GM12878 (cell line): ENCODE results near the gene TTC9C. TPM values are rescaled to one million over a fixed set of nuclear protein-coding genes. Genes with fewer than 3 reads are reported as not detected.
A peak's percentile ranks its signal among the peaks of the same experiment; 100 is the strongest.

Source experiments
- BCL11A ChIP-seq: IDR thresholded peaks from 2 replicates; pipeline ENCODE4 v1.6.1; 2011; ENCODE audit warnings: low read depth, low read length
- BRCA1 ChIP-seq: IDR thresholded peaks from 2 replicates; pipeline ENCODE4 v1.6.1; 2011; ENCODE audit warnings: low read depth, low read length, improper control_type of control experiment
- CEBPB ChIP-seq, 2 experiments: fragments of 150-350 bp in 1 of 2; IDR thresholded peaks; 2 replicates each; pipeline ENCODE4 v1.6.1; 2012 to 2014; ENCODE audit warnings: low read depth in 2 of 2, low read length in 2 of 2, borderline replicate concordance in 1 of 2, inconsistent platforms in 1 of 2
- CHD4 ChIP-seq: fragments of 200-600 bp; sonication (generic); IDR thresholded peaks from 2 replicates; pipeline ENCODE4 v1.6.1; 2016; ENCODE audit warnings: mild to moderate bottlenecking
- NFXL1 ChIP-seq: fragments of 450-650 bp; IDR thresholded peaks from 2 replicates; pipeline ENCODE4 v1.6.1; 2017; ENCODE audit warnings: antibody characterized with exemption, mild to moderate bottlenecking, borderline replicate concordance
- NR2F1 ChIP-seq: fragments of 450-650 bp; conservative IDR thresholded peaks from 2 replicates; pipeline ENCODE4 v1.6.1; 2017; ENCODE audit warnings: mild to moderate bottlenecking
- POLR2A ChIP-seq: IDR thresholded peaks from 2 replicates; pipeline ENCODE4 v1.6.1; 2011; ENCODE audit warnings: low read depth, mild to moderate bottlenecking, low read length
- RAD21 ChIP-seq: IDR thresholded peaks from 2 replicates; pipeline ENCODE4 v1.6.1; 2011; ENCODE audit warnings: mild to moderate bottlenecking, low read depth, low read length, moderate library complexity; ENCODE audit not compliant: insufficient read depth
- RAD51 ChIP-seq: fragments of 450-650 bp; IDR thresholded peaks from 2 replicates; pipeline ENCODE4 v1.6.1; 2016; ENCODE audit warnings: moderate library complexity, mild to moderate bottlenecking, inconsistent platforms
- RFX5 ChIP-seq: IDR thresholded peaks from 2 replicates; pipeline ENCODE4 v1.6.1; 2011; ENCODE audit warnings: low read depth, low read length, improper control_type of control experiment
- SMARCA5 ChIP-seq: fragments of 450-650 bp; IDR thresholded peaks from 2 replicates; pipeline ENCODE4 v1.6.1; 2017; ENCODE audit warnings: mild to moderate bottlenecking
- YY1 ChIP-seq: IDR thresholded peaks from 2 replicates; pipeline ENCODE4 v1.6.1; 2011; ENCODE audit warnings: low read depth, mild to moderate bottlenecking, low read length
- polyA plus RNA-seq, 11 experiments: library from polyadenylated mRNA; depleted of rRNA in 4 of 11; unstranded in 6 of 11; stranded (reverse) in 5 of 11; fragments of >200 nt; fragmentation: Nextera tagmentation in 4 of 11; fragmentation: Illumina TruSeq in 1 of 11; extraction: Ambion mirVana in 4 of 11; extraction: Trizol in 1 of 11; gene quantifications; 1 replicate in 1 of 11; 2 replicates in 10 of 11; pipeline versions ENCODE4 v1.2.1 to v1.2.3, GENCODE V29; 2011 to 2016; ENCODE audit warnings: inconsistent platforms in 2 of 11, missing spikeins in 2 of 11, low read depth in 1 of 11
- total RNA-seq, 4 experiments: library from RNA; depleted of rRNA in 3 of 4; stranded (reverse); fragments of >200 nt in 3 of 4; fragmentation: Illumina TruSeq in 1 of 4; extraction: Trizol in 1 of 4; gene quantifications; 2 replicates each; pipeline versions ENCODE4 v1.2.1 to v1.2.3, GENCODE V29; 2013 to 2021
- TF ChIP-seq, protein P1 (sequence below): fragments of 450-650 bp; IDR thresholded peaks from 2 replicates; pipeline ENCODE4 v1.6.1; 2017; ENCODE audit warnings: mild to moderate bottlenecking, moderate library complexity
- TF ChIP-seq, protein P2 (sequence below): IDR thresholded peaks from 2 replicates; pipeline ENCODE4 v1.6.1; 2012; ENCODE audit warnings: low read depth, low read length, improper control_type of control experiment
- TF ChIP-seq, protein P3 (sequence below): IDR thresholded peaks from 2 replicates; pipeline ENCODE4 v1.6.1; 2012; ENCODE audit warnings: low read length, inconsistent platforms
- TF ChIP-seq, protein P4 (sequence below): fragments of 450-650 bp; IDR thresholded peaks from 2 replicates; pipeline ENCODE4 v1.6.1; 2017; ENCODE audit warnings: low read depth, mild to moderate bottlenecking, moderate library complexity
- TF ChIP-seq, protein P5 (sequence below): IDR thresholded peaks from 2 replicates; pipeline ENCODE4 v1.6.1; 2011; ENCODE audit warnings: low read depth, low read length, improper control_type of control experiment, borderline replicate concordance

Gene TTC9C
- total and polyA plus RNA-seq, 10 of the 15 experiments (the other 5 are each of a cell fraction or from before 2014, with no cell fraction given), result 42.0 to 72.3 (median 50.4) TPM

DNA sequence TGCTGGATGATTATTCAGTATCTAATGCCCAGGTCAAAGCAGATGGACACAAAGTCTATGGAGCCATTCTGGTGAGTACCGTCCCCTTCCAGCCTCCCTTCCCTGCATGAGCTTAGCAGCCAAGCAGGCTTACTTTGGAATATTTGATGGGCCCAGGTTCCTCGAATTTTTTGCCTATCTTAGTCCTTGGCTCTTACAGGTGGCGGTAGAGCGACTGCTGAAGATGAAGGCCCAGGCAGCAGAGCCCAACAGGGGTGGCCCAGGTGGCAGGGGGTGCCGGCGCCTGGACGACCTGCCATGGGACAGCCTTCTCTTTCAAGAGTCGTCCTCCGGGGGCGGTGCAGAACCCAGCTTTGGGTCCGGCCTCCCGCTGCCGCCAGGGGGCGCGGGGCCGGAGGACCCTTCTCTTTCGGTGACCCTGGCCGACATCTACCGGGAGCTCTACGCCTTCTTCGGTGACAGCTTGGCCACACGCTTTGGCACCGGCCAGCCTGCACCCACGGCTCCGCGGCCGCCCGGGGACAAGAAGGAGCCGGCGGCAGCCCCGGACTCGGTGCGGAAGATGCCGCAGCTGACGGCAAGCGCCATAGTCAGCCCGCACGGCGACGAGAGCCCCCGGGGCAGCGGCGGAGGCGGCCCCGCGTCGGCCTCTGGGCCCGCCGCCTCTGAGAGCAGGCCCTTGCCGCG is 58.2 kb downstream of the TTC9C start (continued):
- TF ChIP-seq, protein P1, sequence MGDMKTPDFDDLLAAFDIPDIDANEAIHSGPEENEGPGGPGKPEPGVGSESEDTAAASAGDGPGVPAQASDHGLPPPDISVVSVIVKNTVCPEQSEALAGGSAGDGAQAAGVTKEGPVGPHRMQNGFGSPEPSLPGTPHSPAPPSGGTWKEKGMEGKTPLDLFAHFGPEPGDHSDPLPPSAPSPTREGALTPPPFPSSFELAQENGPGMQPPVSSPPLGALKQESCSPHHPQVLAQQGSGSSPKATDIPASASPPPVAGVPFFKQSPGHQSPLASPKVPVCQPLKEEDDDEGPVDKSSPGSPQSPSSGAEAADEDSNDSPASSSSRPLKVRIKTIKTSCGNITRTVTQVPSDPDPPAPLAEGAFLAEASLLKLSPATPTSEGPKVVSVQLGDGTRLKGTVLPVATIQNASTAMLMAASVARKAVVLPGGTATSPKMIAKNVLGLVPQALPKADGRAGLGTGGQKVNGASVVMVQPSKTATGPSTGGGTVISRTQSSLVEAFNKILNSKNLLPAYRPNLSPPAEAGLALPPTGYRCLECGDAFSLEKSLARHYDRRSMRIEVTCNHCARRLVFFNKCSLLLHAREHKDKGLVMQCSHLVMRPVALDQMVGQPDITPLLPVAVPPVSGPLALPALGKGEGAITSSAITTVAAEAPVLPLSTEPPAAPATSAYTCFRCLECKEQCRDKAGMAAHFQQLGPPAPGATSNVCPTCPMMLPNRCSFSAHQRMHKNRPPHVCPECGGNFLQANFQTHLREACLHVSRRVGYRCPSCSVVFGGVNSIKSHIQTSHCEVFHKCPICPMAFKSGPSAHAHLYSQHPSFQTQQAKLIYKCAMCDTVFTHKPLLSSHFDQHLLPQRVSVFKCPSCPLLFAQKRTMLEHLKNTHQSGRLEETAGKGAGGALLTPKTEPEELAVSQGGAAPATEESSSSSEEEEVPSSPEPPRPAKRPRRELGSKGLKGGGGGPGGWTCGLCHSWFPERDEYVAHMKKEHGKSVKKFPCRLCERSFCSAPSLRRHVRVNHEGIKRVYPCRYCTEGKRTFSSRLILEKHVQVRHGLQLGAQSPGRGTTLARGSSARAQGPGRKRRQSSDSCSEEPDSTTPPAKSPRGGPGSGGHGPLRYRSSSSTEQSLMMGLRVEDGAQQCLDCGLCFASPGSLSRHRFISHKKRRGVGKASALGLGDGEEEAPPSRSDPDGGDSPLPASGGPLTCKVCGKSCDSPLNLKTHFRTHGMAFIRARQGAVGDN, result no peak
- TF ChIP-seq SMARCA5, result peak; percentile 98; the same call in 1 of the 2 replicates
- no peak for TF ChIP-seq RAD51
- peak; percentile 7; the same call in 1 of the 2 replicates for TF ChIP-seq POLR2A
- TF ChIP-seq BCL11A, result no peak
- TF ChIP-seq RFX5, result no peak
- TF ChIP-seq CHD4, result no peak
- no peak for TF ChIP-seq BRCA1
- TF ChIP-seq YY1, result peak; percentile 89
- TF ChIP-seq NR2F1, result peak; percentile 92
- TF ChIP-seq, protein P2, sequence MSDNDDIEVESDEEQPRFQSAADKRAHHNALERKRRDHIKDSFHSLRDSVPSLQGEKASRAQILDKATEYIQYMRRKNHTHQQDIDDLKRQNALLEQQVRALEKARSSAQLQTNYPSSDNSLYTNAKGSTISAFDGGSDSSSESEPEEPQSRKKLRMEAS, result no peak
- no peak for TF ChIP-seq CEBPB (IDR thresholded peaks at IDR 0.05; ENCODE audit: borderline replicate concordance in 1 of 2, low read depth in 2 of 2, low read length in 2 of 2)
- TF ChIP-seq, protein P3, sequence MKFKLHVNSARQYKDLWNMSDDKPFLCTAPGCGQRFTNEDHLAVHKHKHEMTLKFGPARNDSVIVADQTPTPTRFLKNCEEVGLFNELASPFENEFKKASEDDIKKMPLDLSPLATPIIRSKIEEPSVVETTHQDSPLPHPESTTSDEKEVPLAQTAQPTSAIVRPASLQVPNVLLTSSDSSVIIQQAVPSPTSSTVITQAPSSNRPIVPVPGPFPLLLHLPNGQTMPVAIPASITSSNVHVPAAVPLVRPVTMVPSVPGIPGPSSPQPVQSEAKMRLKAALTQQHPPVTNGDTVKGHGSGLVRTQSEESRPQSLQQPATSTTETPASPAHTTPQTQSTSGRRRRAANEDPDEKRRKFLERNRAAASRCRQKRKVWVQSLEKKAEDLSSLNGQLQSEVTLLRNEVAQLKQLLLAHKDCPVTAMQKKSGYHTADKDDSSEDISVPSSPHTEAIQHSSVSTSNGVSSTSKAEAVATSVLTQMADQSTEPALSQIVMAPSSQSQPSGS, result no peak
- TF ChIP-seq, protein P4, sequence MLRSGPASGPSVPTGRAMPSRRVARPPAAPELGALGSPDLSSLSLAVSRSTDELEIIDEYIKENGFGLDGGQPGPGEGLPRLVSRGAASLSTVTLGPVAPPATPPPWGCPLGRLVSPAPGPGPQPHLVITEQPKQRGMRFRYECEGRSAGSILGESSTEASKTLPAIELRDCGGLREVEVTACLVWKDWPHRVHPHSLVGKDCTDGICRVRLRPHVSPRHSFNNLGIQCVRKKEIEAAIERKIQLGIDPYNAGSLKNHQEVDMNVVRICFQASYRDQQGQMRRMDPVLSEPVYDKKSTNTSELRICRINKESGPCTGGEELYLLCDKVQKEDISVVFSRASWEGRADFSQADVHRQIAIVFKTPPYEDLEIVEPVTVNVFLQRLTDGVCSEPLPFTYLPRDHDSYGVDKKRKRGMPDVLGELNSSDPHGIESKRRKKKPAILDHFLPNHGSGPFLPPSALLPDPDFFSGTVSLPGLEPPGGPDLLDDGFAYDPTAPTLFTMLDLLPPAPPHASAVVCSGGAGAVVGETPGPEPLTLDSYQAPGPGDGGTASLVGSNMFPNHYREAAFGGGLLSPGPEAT, result no peak
- peak; percentile 63 for TF ChIP-seq RAD21
- TF ChIP-seq, protein P5, sequence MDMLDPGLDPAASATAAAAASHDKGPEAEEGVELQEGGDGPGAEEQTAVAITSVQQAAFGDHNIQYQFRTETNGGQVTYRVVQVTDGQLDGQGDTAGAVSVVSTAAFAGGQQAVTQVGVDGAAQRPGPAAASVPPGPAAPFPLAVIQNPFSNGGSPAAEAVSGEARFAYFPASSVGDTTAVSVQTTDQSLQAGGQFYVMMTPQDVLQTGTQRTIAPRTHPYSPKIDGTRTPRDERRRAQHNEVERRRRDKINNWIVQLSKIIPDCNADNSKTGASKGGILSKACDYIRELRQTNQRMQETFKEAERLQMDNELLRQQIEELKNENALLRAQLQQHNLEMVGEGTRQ, result no peak
- no peak for TF ChIP-seq NFXL1
